Fibroblast of villous mesenchyme (primary cell): ENCODE measurements around the gene IAPP. TPM values are rescaled to one million over a fixed set of nuclear protein-coding genes. Genes with fewer than 3 reads are reported as not detected.
"Not testable (repeated sequence)": the region's sequence is repeated elsewhere in the genome, so short reads cannot be mapped to it uniquely, and the experiment has no call there.

Experiments
- DNase-seq: peaks from one replicate; pipeline ENCODE4 v3.0.0-alpha.2; 2010; ENCODE audit warnings: low read depth
- H3K4me3 ChIP-seq: 2 replicates; pipeline ENCODE4 v1.5.1; 2011; ENCODE audit warnings: low read depth, mild to moderate bottlenecking, low read length
- total RNA-seq: library from RNA; depleted of rRNA; stranded (reverse); fragments of >200 nt; gene quantifications from 2 replicates; pipeline ENCODE4 v1.2.3, GENCODE V29; 2012
- TF ChIP-seq, protein P1 (sequence below): IDR thresholded peaks from 2 replicates; pipeline ENCODE4 v1.5.1; 2012; ENCODE audit warnings: low read depth, mild to moderate bottlenecking, low read length; ENCODE audit not compliant: insufficient read depth

IAPP gene
- total RNA-seq, 1 donor, result not detected

DNA sequence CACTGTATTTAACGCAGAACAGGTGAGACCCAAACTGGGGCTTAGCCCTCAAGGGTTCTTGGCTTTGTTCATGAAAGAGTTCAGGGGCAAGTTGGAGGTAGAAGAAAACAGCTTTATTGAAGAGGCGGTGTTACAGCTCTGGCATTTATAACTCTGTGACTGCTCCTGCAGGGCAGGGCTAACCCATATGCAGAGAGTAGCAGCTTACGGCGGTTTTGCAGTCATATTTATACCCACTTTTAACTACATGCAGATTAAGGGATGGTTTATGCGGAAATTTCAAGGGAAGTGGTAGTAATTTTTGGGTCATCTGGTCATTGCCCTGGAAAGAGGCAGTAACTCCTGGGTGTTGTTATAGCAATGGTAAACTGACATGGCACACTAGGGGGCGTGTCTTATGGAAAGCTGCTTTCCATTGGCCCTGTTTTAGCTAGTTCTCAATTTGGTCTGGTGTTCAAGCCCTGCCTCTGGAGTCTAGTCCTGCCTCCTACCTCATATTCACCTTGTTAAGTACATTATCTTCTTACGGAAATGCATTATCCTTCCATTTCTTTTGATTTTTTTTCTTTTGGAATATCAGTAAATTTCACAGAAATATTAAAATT is 1.8 kb upstream of the IAPP start:
- TF ChIP-seq, protein P1, sequence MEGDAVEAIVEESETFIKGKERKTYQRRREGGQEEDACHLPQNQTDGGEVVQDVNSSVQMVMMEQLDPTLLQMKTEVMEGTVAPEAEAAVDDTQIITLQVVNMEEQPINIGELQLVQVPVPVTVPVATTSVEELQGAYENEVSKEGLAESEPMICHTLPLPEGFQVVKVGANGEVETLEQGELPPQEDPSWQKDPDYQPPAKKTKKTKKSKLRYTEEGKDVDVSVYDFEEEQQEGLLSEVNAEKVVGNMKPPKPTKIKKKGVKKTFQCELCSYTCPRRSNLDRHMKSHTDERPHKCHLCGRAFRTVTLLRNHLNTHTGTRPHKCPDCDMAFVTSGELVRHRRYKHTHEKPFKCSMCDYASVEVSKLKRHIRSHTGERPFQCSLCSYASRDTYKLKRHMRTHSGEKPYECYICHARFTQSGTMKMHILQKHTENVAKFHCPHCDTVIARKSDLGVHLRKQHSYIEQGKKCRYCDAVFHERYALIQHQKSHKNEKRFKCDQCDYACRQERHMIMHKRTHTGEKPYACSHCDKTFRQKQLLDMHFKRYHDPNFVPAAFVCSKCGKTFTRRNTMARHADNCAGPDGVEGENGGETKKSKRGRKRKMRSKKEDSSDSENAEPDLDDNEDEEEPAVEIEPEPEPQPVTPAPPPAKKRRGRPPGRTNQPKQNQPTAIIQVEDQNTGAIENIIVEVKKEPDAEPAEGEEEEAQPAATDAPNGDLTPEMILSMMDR, result no peak
- H3K4me3 ChIP-seq, result no peak overlapping the region
- DNase-seq, result no peak

DNA sequence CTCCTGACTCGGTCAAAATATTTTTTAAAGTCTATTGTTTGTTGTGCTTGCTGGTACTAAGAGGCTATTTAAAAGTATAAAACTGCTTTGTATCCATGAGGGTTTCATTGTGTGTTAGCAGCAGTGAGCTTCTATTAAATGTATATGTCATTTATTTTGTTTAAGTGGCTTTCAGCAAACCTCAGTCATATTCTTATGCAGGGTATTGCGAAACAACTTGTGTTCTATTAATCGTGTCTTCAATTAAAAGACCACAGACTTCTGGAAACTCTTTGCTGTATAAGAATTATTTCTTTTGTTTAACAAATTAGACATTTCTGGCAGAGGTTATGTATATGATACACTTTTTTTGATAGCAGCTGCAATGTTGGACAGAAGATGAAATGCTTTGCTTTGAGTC is 6.5 kb downstream of the IAPP start:
- no peak overlapping the region for H3K4me3 ChIP-seq
- TF ChIP-seq, protein P1, result no peak
- no peak for DNase-seq

DNA sequence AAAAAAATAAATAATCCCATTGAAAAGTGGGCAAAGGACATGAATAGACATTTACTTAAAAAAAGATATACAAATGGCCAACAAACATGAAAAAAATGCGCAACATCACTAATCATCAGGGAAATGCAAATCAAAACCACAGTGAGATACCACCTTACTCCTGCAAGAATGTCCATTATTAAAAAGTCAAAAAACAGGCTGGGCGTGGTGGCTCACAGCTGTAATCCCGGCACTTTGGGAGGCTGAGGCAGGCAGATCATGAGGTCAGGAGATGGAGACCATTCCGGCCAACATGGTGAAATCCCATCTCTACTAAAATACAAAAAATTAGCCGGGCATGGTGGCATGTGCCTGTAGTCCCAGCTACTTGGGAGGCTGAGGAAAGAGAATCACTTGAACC is 8.6 kb downstream of the IAPP start:
- H3K4me3 ChIP-seq, DNase-seq: not testable (repeated sequence)

DNA sequence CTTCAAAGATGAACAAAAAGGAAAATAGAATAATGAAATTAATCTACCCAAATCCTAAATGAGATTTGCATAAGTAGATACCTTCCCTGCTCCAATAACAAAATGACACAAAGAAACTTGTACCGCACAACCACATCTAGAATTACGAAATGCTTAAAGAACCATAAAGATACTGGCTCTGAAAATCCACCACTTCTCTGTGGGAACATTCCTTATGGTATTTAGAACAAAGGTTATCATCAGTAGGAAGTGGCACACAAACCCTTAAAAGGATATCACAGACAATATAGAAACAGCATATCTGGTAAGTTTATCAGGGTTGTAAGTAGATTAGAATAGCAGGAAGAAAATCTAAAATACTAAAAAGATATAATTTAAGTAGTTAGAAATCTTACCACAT is 11.6 kb downstream of the IAPP start:
- peak; percentile 20 for DNase-seq

DNA sequence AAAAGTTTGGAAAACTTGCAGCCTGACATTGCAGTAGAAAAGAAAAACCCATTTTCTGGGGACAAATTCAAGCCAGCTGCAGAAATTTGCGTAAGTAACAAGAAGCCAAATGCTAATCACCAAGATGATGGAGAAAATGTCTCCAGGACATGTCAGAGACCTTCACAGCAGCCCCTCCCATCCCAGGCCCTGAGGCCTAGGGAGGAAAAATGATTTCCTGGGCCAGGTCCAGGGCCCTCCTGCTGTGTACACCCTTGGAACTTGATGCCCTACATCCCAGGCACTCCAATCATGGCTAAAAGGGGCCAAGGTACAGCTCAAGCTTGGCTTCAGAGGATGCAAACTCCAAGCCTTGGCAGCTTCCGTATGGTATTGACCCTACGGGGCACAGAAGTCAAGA is 14.5 kb downstream of the IAPP start:
- no peak for DNase-seq
- H3K4me3 ChIP-seq, result no peak overlapping the region
- TF ChIP-seq, protein P1, result no peak

More for the DNA sequence above, 11.6 kb downstream of the IAPP start:
- TF ChIP-seq, protein P1, result no peak
- no peak overlapping the region for H3K4me3 ChIP-seq

DNA sequence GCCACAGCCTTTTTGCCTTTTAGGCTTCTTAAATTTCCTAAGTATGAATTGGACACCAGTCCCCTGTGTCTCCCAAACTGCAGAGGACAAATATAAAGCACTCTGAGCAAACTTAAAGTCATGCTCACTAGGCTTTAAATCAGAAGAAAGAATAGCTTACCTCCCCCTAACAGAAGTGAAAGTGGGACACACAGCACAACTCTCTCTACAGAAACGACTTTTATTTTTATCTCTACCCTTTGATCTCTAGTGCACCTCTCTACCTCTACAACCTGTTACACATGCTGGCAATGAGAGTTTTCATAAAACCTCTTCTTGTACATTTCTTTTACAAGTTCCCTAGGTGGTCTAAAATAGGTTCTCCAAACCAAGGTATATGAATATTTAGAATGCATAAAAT is 19.7 kb downstream of the IAPP start:
- TF ChIP-seq, protein P1, result no peak
- H3K4me3 ChIP-seq, result no peak overlapping the region
- DNase-seq, result no peak

DNA sequence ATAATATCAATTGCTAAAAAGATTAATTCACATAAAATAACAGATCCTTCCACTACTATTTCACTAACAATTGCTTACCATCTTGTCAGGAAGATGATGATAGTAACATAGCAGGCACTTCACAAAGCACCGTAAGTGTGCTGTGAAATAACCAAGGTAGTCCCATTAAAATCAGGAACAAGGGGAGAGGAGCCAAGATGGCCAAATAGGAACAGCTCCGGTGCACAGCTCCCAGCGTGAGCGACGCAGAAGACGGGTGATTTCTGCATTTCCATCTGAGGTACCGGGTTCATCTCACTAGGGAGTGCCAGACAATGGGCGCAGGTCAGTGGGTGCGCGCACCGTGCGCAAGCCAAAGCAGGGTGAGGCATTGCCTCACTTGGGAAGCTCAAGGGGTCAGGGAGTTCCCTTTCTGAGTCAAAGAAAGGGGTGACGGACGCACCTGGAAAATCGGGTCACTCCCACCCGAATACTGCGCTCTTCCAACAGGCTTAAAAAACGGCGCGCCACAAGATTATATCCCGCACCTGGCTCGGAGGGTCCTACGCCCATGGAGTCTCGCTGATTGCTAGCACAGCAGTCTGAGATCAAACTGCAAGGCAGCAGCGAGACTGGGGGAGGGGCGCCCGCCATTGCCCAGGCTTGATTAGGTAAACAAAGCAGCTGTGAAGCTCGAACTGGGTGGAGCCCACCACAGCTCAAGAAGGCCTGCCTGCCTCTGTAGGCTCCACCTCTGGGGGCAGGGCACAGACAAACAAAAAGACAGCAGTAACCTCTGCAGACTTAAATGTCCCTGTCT is 22.3 kb downstream of the IAPP start:
- H3K4me3 ChIP-seq, result peak overlapping the region; percentile 27
- not testable (repeated sequence) for DNase-seq
